Psoas muscle (tissue), 8 donors: ENCODE results near the gene FOXP4. TPM values are rescaled to one million over a fixed set of nuclear protein-coding genes. Genes with fewer than 3 reads are reported as not detected.

Source experiments
- ATAC-seq, 4 donors: fragments of 200-7000 bp; cut with Tn5 transposase; one replicate each; pipeline ENCODE4 v1.9.1; 2020; ENCODE audit warnings: moderate library complexity in 3 of 4, mild to moderate bottlenecking in 2 of 4
- DNase-seq, 2 donors: peaks; one replicate each; pipeline ENCODE4 v3.0.0-alpha.2; 2020
- H3K27ac ChIP-seq: fragments of 200-600 bp; one replicate; pipeline ENCODE4 v1.8.0; 2022
- H3K27me3 ChIP-seq, 3 donors: fragments of 200-600 bp in 1 of 3; one replicate each; pipeline versions ENCODE4 v1.6.1 to v1.8.0; 2013 to 2022; ENCODE audit warnings: low read length in 2 of 3, mild to moderate bottlenecking in 2 of 3, moderate library complexity in 1 of 3; ENCODE audit not compliant: insufficient read depth in 3 of 3
- H3K36me3 ChIP-seq, 2 donors: fragments of 200-600 bp in 1 of 2; one replicate each; pipeline versions ENCODE4 v1.6.1 to v1.8.0; 2013 to 2022; ENCODE audit warnings: low read depth in 1 of 2, mild to moderate bottlenecking in 1 of 2, moderate library complexity in 1 of 2; ENCODE audit not compliant: insufficient read depth in 1 of 2
- H3K4me1 ChIP-seq: fragments of 200-600 bp; one replicate; pipeline ENCODE4 v1.8.0; 2022
- H3K4me3 ChIP-seq: fragments of 200-600 bp; one replicate; pipeline ENCODE4 v1.8.0; 2022; ENCODE audit warnings: mild to moderate bottlenecking
- H3K9me3 ChIP-seq: fragments of 200-600 bp; one replicate; pipeline ENCODE4 v1.8.0; 2022
- WGBS, 3 donors: extraction: QIAGEN DNeasy Blood & Tissue Kit; methylation state at CpG; one replicate each; pipeline versions ENCODE4 v1.1.6 to v1.1.7; 2013; 5-methylcytosine and 5-hydroxymethylcytosine counted together
- intact Hi-C, 2 donors: fragments of 100-400 bp; cut with DNase I; formaldehyde crosslinking; loops; one replicate each; pipeline versions ENCODE4 v1.11.0 to v1.14.2; 2022
- polyA plus RNA-seq, 3 donors: library from polyadenylated mRNA; stranded (reverse); fragments of 200-250 nt; gene quantifications; one replicate each; pipeline ENCODE4 v1.2.3, GENCODE V29; 2013
- total RNA-seq, 4 donors: library from RNA; stranded (reverse); fragmentation: NEBNext Ultra II Directional in 2 of 4; extraction: Animal tissue kit (Norgen Biotek cat#: 25700) in 2 of 4; gene quantifications; one replicate each; pipeline versions ENCODE4 v1.2.1 to v1.2.4, GENCODE V29; 2021 to 2023
- TF ChIP-seq, protein P1 (sequence below): fragments of 200-600 bp; IDR thresholded peaks from one replicate; pipeline ENCODE4 v1.8.0; 2022; ENCODE audit warnings: antibody characterized with exemption
- donor health status: healthy with polysubstance abuse.
- donor health status: DM: no; HTN: no; CAD: no; lungs with moderate emphysema.
- donor health status: Bipolar disorder and iron deficiency.
- donor health status: healthy.
- donor health status: DM: yes; HTN: yes; CAD: no.
- donor health status: DM: no; HTN: no; CAD: no.
- donor health status: DM: no; HTN: no; CAD: no.
- donor health status: DM: yes; HTN: yes; CAD: no.

FOXP4 gene
- total and polyA plus RNA-seq, 7 donors: 4.6 to 12.2 (median 7.5) TPM

DNA sequence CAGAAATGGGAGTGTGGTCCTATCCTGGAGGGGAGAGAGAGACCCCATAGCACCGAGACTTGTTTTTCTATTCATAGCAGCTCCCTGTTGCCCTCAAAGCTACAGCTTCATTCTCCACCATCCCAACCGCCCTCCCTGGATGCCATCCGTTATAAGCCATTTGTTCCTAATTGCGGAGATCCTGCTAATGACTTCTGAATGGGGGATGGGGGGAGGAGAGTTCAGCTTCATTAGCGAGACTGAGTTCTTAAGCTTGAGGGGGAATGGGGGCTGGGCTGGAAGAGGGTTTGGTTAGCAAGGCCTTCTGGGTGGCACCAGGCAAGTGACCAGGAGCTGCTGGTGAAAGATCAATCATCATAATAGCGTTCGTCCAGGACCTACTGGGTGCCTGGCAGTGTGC is 27.1 kb downstream of the FOXP4 start:
- Histone ChIP-seq H3K4me1 (peaks cover 10% of the 10 kb centered on the region), H3K36me3 (peaks cover 0 to 8% of the 10 kb centered on the region in 2 donors), H3K27me3 (no peaks in the 10 kb centered on the region), H3K4me3 (no peak overlapping the region), H3K27ac (no peak overlapping the region), H3K9me3 (no peaks in the 10 kb centered on the region)
- TF ChIP-seq, protein P1, sequence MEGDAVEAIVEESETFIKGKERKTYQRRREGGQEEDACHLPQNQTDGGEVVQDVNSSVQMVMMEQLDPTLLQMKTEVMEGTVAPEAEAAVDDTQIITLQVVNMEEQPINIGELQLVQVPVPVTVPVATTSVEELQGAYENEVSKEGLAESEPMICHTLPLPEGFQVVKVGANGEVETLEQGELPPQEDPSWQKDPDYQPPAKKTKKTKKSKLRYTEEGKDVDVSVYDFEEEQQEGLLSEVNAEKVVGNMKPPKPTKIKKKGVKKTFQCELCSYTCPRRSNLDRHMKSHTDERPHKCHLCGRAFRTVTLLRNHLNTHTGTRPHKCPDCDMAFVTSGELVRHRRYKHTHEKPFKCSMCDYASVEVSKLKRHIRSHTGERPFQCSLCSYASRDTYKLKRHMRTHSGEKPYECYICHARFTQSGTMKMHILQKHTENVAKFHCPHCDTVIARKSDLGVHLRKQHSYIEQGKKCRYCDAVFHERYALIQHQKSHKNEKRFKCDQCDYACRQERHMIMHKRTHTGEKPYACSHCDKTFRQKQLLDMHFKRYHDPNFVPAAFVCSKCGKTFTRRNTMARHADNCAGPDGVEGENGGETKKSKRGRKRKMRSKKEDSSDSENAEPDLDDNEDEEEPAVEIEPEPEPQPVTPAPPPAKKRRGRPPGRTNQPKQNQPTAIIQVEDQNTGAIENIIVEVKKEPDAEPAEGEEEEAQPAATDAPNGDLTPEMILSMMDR: no peak
- 92 to 95% (median 95%) methylated on average over 7 of the region's 7 CpGs for WGBS, 3 donors
- DNase-seq (no peak), ATAC-seq (no peak)
- intact Hi-C loops: no loop called here

DNA sequence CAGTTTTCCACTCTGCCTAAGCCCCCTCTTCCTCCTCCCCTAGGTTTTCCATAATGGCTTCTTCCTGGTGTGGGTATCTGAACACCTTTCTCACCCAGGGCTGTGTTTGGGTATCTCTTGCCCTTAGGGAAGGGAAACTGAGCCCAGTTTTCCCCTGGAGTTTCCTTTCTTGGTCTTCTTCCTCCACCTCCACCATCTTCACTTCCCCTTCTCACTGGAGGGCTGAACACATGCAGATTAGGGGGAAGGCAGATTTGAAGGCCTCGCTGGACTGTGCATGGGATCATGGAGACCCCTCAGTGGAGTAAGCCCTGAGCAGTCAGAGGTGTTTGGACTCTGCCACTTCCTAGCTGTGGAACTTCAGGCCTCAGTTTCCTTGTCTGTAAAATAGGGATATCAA is 27.8 kb downstream of the FOXP4 start:
- intact Hi-C loops: no loop called here

DNA sequence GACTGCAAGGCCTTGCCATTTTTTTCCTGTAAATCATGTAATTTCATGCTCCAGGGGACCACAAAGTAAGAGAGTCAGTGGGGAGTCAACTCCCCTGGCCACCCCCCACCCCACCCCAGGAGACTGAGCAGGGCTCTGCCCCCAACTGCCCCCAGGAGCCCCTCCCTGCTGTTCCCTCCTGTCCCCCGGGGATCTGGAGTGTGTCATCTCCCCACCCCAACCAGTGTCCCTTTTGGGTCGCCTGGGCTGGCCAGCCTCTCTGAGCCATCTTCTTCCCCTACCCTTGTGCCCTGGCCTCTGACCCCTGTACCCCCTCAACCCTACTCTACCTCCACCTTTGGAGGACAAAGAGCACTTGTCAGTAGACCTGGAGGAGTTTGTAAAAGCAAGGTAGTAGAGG is 29.4 kb downstream of the FOXP4 start:
- peaks cover under 1% of the 10 kb centered on the region for H3K4me1 ChIP-seq
- no peak for ATAC-seq
- no peaks in the 10 kb centered on the region for H3K27me3 ChIP-seq
- no peaks in the 10 kb centered on the region for H3K9me3 ChIP-seq
- WGBS, 3 donors: 76% methylated on average over 2 of the region's 2 CpGs; no CpG with 5 or more reads in 2 of the 3 donors
- TF ChIP-seq, protein P1: no peak
- intact Hi-C loops: no loop called here
- H3K36me3 ChIP-seq: peaks cover 0 to 3% of the 10 kb centered on the region in 2 donors
- H3K4me3 ChIP-seq: no peak overlapping the region
- DNase-seq: no peak
- no peak overlapping the region for H3K27ac ChIP-seq

More for the DNA sequence above, 27.8 kb downstream of the FOXP4 start:
- Histone ChIP-seq H3K27me3 (no peaks in the 10 kb centered on the region), H3K9me3 (no peaks in the 10 kb centered on the region), H3K4me3 (no peak overlapping the region), H3K27ac (no peak overlapping the region), H3K4me1 (peaks cover 5% of the 10 kb centered on the region), H3K36me3 (peaks cover 0 to under 1% of the 10 kb centered on the region in 2 donors)
- DNase-seq (no peak), ATAC-seq (no peak)
- TF ChIP-seq, protein P1: no peak
- WGBS, 3 donors: 87 to 96% (median 90%) methylated on average over 1 of the region's 1 CpG

DNA sequence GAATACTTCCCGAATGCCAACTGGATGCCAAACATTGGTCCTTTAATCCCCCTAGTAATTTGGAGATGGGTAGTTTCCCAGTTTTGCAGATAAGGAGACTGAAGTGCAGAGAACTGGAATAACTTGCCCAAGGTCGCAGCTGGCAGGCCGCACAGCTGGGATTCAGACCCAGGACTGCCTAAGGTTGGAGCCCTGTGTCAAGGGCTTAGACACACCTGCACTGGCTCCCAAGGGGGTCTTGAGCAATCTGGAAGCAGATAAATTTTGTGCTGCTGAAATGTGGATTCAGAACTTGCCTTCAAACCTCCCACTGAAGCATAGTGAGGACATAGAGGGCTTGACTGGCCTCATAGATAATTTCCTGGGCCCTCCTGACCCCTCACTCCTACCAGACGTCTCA is 30.5 kb downstream of the FOXP4 start:
- Histone ChIP-seq H3K36me3 (peaks cover 0 to 3% of the 10 kb centered on the region in 2 donors), H3K9me3 (no peaks in the 10 kb centered on the region), H3K4me3 (no peak overlapping the region), H3K4me1 (peaks cover 12% of the 10 kb centered on the region), H3K27ac (no peak overlapping the region), H3K27me3 (no peaks in the 10 kb centered on the region)
- 76 to 85% (median 80%) methylated on average over 4 of the region's 4 CpGs for WGBS, 3 donors
- intact Hi-C loops: no loop called here
- DNase-seq (no peak), ATAC-seq (no peak)
- TF ChIP-seq, protein P1: no peak
